T-helper 17 cell (primary cell): ENCODE measurements around the gene STAM. TPM values are rescaled to one million over a fixed set of nuclear protein-coding genes. Genes with fewer than 3 reads are reported as not detected.

Experiments
- ATAC-seq: fragments of 150-1000 bp; cut with Tn5 transposase; 2 replicates; pipeline ENCODE4 v1.10.0; 2021; ENCODE audit warnings: mild to moderate bottlenecking, moderate library complexity
- DNase-seq, 3 donors: peaks; one replicate each; pipeline versions ENCODE4 v3.0.0 to v3.0.0-alpha.2; 2020 to 2021
- H3K9me3 ChIP-seq: one replicate; pipeline ENCODE4 v1.7.0; 2013; ENCODE audit warnings: low read length, mild to moderate bottlenecking; ENCODE audit not compliant: control insufficient read depth, poor library complexity, severe bottlenecking
- H3K27ac Mint-ChIP-seq: one replicate; pipeline ENCODE4 v1.8.0; 2022; ENCODE audit warnings: mild to moderate bottlenecking, moderate library complexity, mixed read lengths
- H3K27me3 Mint-ChIP-seq: one replicate; pipeline ENCODE4 v1.8.0; 2022; ENCODE audit warnings: mixed read lengths
- H3K36me3 Mint-ChIP-seq: one replicate; pipeline ENCODE4 v1.8.0; 2022; ENCODE audit warnings: low read depth, mixed read lengths
- H3K4me1 Mint-ChIP-seq: one replicate; pipeline ENCODE4 v1.8.0; 2022; ENCODE audit warnings: mild to moderate bottlenecking, mixed read lengths
- H3K4me3 Mint-ChIP-seq: one replicate; pipeline ENCODE4 v1.8.0; 2022; ENCODE audit warnings: mild to moderate bottlenecking, moderate library complexity, mixed read lengths
- total RNA-seq, 4 donors: library from RNA in 2 of 4; stranded (reverse) in 2 of 4; gene quantifications; one replicate each; pipeline ENCODE4 v1.2.3 and lab custom pipeline; 2022 to 2026

STAM gene
- total RNA-seq (10 to 100 TPM; 55.9 to 65.8 TPM), total RNA-seq (lab: John Stamatoyannopoulos, UW) (80.2 to 151 reads per million in 2 donors)

- no peaks in the 10 kb centered on the region for H3K9me3 ChIP-seq
- Mint-ChIP-seq H3K4me1 (peaks cover 36% of the 10 kb centered on the region), H3K36me3 (peaks cover 2% of the 10 kb centered on the region), H3K4me3 (peak within 1 kb of the TSS; percentile 98), H3K27me3 (no peaks in the 10 kb centered on the region), H3K27ac (peak within 1 kb of the TSS; percentile 100)
- ATAC-seq (peak; percentile 88), DNase-seq (peak; percentile 89 to 93 (median 90))
Measured at GRCh38 chr10:17643755-17644484, at the start of gene STAM. TSS of gene STAM (plus strand) at chr10:17644151. CDS start at chr10:17644340, 189 bp downstream.

- Mint-ChIP-seq H3K4me3 (no peak overlapping the region), H3K4me1 (peaks cover 2% of the 10 kb centered on the region), H3K27me3 (peaks cover 11% of the 10 kb centered on the region), H3K27ac (no peak overlapping the region), H3K36me3 (peaks cover 2% of the 10 kb centered on the region)
- ATAC-seq (no peak), DNase-seq (no peak)
- no peaks in the 10 kb centered on the region for H3K9me3 ChIP-seq
Measured at GRCh38 chr10:17597386-17597785, 46.6 kb upstream of the STAM start.

GRCh38 chr10:17599089-17599488, 44.9 kb upstream of the STAM start:
- Mint-ChIP-seq H3K27ac (no peak overlapping the region), H3K27me3 (peaks cover 11% of the 10 kb centered on the region), H3K4me1 (peaks cover 2% of the 10 kb centered on the region), H3K4me3 (no peak overlapping the region), H3K36me3 (peaks cover 2% of the 10 kb centered on the region)
- ATAC-seq (no peak), DNase-seq (no peak)
- no peaks in the 10 kb centered on the region for H3K9me3 ChIP-seq

- Mint-ChIP-seq H3K27me3 (peaks cover 5% of the 10 kb centered on the region), H3K4me3 (no peak overlapping the region), H3K36me3 (peaks cover 2% of the 10 kb centered on the region), H3K27ac (no peak overlapping the region), H3K4me1 (peaks cover 2% of the 10 kb centered on the region)
- no peaks in the 10 kb centered on the region for H3K9me3 ChIP-seq
- DNase-seq (no peak), ATAC-seq (no peak)
Measured at GRCh38 chr10:17605936-17606335, 38.0 kb upstream of the STAM start.

GRCh38 chr10:17606547-17607040, 37.4 kb upstream of the STAM start:
- ATAC-seq (no peak), DNase-seq (no peak)
- no peak overlapping the region for H3K4me3 Mint-ChIP-seq
- H3K36me3 Mint-ChIP-seq: peaks cover 2% of the 10 kb centered on the region
- H3K27me3 Mint-ChIP-seq: peaks cover 2% of the 10 kb centered on the region
- H3K9me3 ChIP-seq: no peaks in the 10 kb centered on the region
- H3K27ac Mint-ChIP-seq: no peak overlapping the region
- H3K4me1 Mint-ChIP-seq: peaks cover 4% of the 10 kb centered on the region

- ATAC-seq (no peak), DNase-seq (no peak)
- no peaks in the 10 kb centered on the region for H3K9me3 ChIP-seq
- peaks cover 2% of the 10 kb centered on the region for H3K4me1 Mint-ChIP-seq
- H3K27ac Mint-ChIP-seq: no peak overlapping the region
- H3K27me3 Mint-ChIP-seq: no peaks in the 10 kb centered on the region
- H3K36me3 Mint-ChIP-seq: no peaks in the 10 kb centered on the region
- H3K4me3 Mint-ChIP-seq: no peak overlapping the region
Measured at GRCh38 chr10:17607060-17607459, 36.9 kb upstream of the STAM start.

- H3K9me3 ChIP-seq: no peaks in the 10 kb centered on the region
- H3K36me3 Mint-ChIP-seq: no peaks in the 10 kb centered on the region
- no peak overlapping the region for H3K27ac Mint-ChIP-seq
- H3K27me3 Mint-ChIP-seq: no peaks in the 10 kb centered on the region
- no peak overlapping the region for H3K4me3 Mint-ChIP-seq
- DNase-seq: no peak
- H3K4me1 Mint-ChIP-seq: peaks cover 5% of the 10 kb centered on the region
- ATAC-seq: peak; percentile 80
Measured at GRCh38 chr10:17607603-17608332, 36.2 kb upstream of the STAM start.

- H3K36me3 Mint-ChIP-seq: no peaks in the 10 kb centered on the region
- peaks cover 9% of the 10 kb centered on the region for H3K4me1 Mint-ChIP-seq
- H3K27ac Mint-ChIP-seq: no peak overlapping the region
- H3K9me3 ChIP-seq: no peaks in the 10 kb centered on the region
- no peak for DNase-seq
- H3K4me3 Mint-ChIP-seq: peak overlapping the region; percentile 2
- peak; percentile 75 for ATAC-seq
- H3K27me3 Mint-ChIP-seq: no peaks in the 10 kb centered on the region
Measured at GRCh38 chr10:17609523-17610079, 34.4 kb upstream of the STAM start.

- H3K4me1 Mint-ChIP-seq: peaks cover 10% of the 10 kb centered on the region
- H3K9me3 ChIP-seq: no peaks in the 10 kb centered on the region
- H3K27me3 Mint-ChIP-seq: peaks cover 8% of the 10 kb centered on the region
- peak; percentile 60 for ATAC-seq
- H3K4me3 Mint-ChIP-seq: peak overlapping the region; percentile 92
- no peak overlapping the region for H3K27ac Mint-ChIP-seq
- H3K36me3 Mint-ChIP-seq: no peaks in the 10 kb centered on the region
- peak in 1 of 3 donors; percentile 29 for DNase-seq
Measured at GRCh38 chr10:17616403-17617030, 27.4 kb upstream of the STAM start.

- Mint-ChIP-seq H3K36me3 (no peaks in the 10 kb centered on the region), H3K27me3 (peaks cover 14% of the 10 kb centered on the region), H3K4me3 (peak within 1 kb of the TSS; percentile 92), H3K27ac (peak within 1 kb of the TSS; percentile 61), H3K4me1 (peaks cover 9% of the 10 kb centered on the region)
- H3K9me3 ChIP-seq: no peaks in the 10 kb centered on the region
- DNase-seq: peak; percentile 23 to 68 (median 65)
- peak; percentile 74 for ATAC-seq
Measured at GRCh38 chr10:17617031-17617911, 26.7 kb upstream of the STAM start, which contains the start of gene HACD1. TSS of gene HACD1 (minus strand) at chr10:17617374. CDS start at chr10:17617339, 35 bp downstream.

GRCh38 chr10:17622061-17622460, 21.9 kb upstream of the STAM start:
- H3K9me3 ChIP-seq: no peaks in the 10 kb centered on the region
- no peak for ATAC-seq
- H3K27ac Mint-ChIP-seq: no peak overlapping the region
- DNase-seq: no peak
- H3K4me1 Mint-ChIP-seq: peaks cover 3% of the 10 kb centered on the region
- H3K36me3 Mint-ChIP-seq: peaks cover 2% of the 10 kb centered on the region
- H3K27me3 Mint-ChIP-seq: peaks cover 25% of the 10 kb centered on the region
- peak overlapping the region; percentile 8 for H3K4me3 Mint-ChIP-seq

- Mint-ChIP-seq H3K4me1 (no peaks in the 10 kb centered on the region), H3K36me3 (peaks cover 2% of the 10 kb centered on the region), H3K27me3 (peaks cover 17% of the 10 kb centered on the region), H3K4me3 (no peak overlapping the region), H3K27ac (no peak overlapping the region)
- no peaks in the 10 kb centered on the region for H3K9me3 ChIP-seq
- no peak for ATAC-seq
- no peak for DNase-seq
Measured at GRCh38 chr10:17624996-17625395, 19.0 kb upstream of the STAM start.
